Lung (tissue), 16 donors: ENCODE data around the gene C15orf40. TPM values are rescaled to one million over a fixed set of nuclear protein-coding genes. Genes with fewer than 3 reads are reported as not detected.

Experiments used
- ATAC-seq: fragments of 200-7000 bp; cut with Tn5 transposase; one replicate; pipeline ENCODE4 v1.9.1; 2020; ENCODE audit warnings: moderate number of reproducible peaks; ENCODE audit not compliant: insufficient read depth, low FRiP score
- DNase-seq, 3 donors: peaks; one replicate each; pipeline ENCODE4 v3.0.0-alpha.2; 2013 to 2017
- H3K27ac ChIP-seq, 2 donors: one replicate each; pipeline ENCODE4 v1.5.1; 2013; ENCODE audit warnings: mild to moderate bottlenecking in 2 of 2, moderate library complexity in 2 of 2, control low read depth in 1 of 2, inconsistent platforms in 1 of 2, low read depth in 1 of 2, low read length in 1 of 2
- H3K27me3 ChIP-seq, 3 donors: one replicate each; pipeline ENCODE4 v1.5.1; 2013; ENCODE audit warnings: low read length in 2 of 3; ENCODE audit not compliant: control insufficient read depth in 3 of 3, insufficient read depth in 3 of 3
- H3K36me3 ChIP-seq, 4 donors: one replicate each; pipeline ENCODE4 v1.5.1; 2013; ENCODE audit warnings: low read length in 4 of 4, mild to moderate bottlenecking in 1 of 4, moderate library complexity in 1 of 4; ENCODE audit not compliant: control insufficient read depth in 4 of 4, insufficient read depth in 4 of 4
- H3K4me1 ChIP-seq, 5 donors: one replicate each; pipeline ENCODE4 v1.5.1; 2013; ENCODE audit warnings: low read length in 5 of 5, mild to moderate bottlenecking in 2 of 5, moderate library complexity in 1 of 5; ENCODE audit not compliant: control insufficient read depth in 5 of 5, insufficient read depth in 5 of 5
- H3K4me3 ChIP-seq: one replicate; pipeline ENCODE4 v1.5.1; 2013; ENCODE audit warnings: mild to moderate bottlenecking, control low read depth, moderate library complexity
- H3K9ac ChIP-seq, 2 donors: one replicate each; pipeline ENCODE4 v1.5.1; 2013; ENCODE audit warnings: low read length in 2 of 2, control low read depth in 1 of 2; ENCODE audit not compliant: insufficient read depth in 1 of 2
- H3K9me3 ChIP-seq, 4 donors: one replicate each; pipeline ENCODE4 v1.5.1; 2013; ENCODE audit warnings: low read length in 3 of 4, mild to moderate bottlenecking in 1 of 4, moderate library complexity in 1 of 4; ENCODE audit not compliant: control insufficient read depth in 4 of 4, insufficient read depth in 3 of 4
- CTCF ChIP-seq: IDR thresholded peaks from 2 replicates; pipeline ENCODE4 v1.5.1; 2012; ENCODE audit warnings: mild to moderate bottlenecking; ENCODE audit errors: control extremely low read depth, extremely low read depth
- WGBS, 2 donors: extraction: QIAGEN DNeasy Blood & Tissue Kit; methylation state at CpG; one replicate each; pipeline ENCODE4 v1.1.7; 2013; 5-methylcytosine and 5-hydroxymethylcytosine counted together
- long read RNA-seq, 5 donors: transcript quantifications; one replicate each; lab custom pipeline, GENCODE V29; 2026
- polyA plus RNA-seq, 2 donors: library from polyadenylated mRNA; stranded (reverse); fragments of 200-250 nt; gene quantifications; one replicate each; pipeline ENCODE4 v1.2.1, GENCODE V29; 2013
- total RNA-seq, 2 donors: library from RNA; depleted of rRNA in 1 of 2; stranded (reverse); fragments of >200 nt in 1 of 2; gene quantifications; one replicate each; pipeline ENCODE4 v1.2.1, GENCODE V29; 2014 to 2021
- donor health status: control.
- donor health status: control.
- donor health status: Bipolar disorder and iron deficiency.
- donor health status: healthy.
- donor health status: DM: yes; HTN: yes; CAD: no.

The C15orf40 gene
- total RNA-seq (10 to 100 TPM; 20.5 to 23.0 TPM), polyA plus RNA-seq (10 to 100 TPM; 16.7 to 26.1 TPM)
- long read RNA-seq, donor 1, full-length matches to known transcripts = 7 of 13 reads
- long read RNA-seq, donor 1, partial matches to known transcripts = 6 of 13 reads
- long read RNA-seq, donor 1, other reads (novel, unspliced or antisense) = 0 of 13 reads
- long read RNA-seq, donor 2, full-length matches to known transcripts = 4 of 4 reads
- long read RNA-seq, donor 2, partial matches to known transcripts = 0 of 4 reads
- long read RNA-seq, donor 2, other reads (novel, unspliced or antisense) = 0 of 4 reads
- long read RNA-seq, donor 3, full-length matches to known transcripts = 6 of 6 reads
- long read RNA-seq, donor 3, partial matches to known transcripts = 0 of 6 reads
- long read RNA-seq, donor 3, other reads (novel, unspliced or antisense) = 0 of 6 reads
- long read RNA-seq, donor 4, full-length matches to known transcripts = 4 of 10 reads
- long read RNA-seq, donor 4, partial matches to known transcripts = 6 of 10 reads
- long read RNA-seq, donor 4, other reads (novel, unspliced or antisense) = 0 of 10 reads
- long read RNA-seq, donor 5, full-length matches to known transcripts = 15 of 15 reads
- long read RNA-seq, donor 5, partial matches to known transcripts = 0 of 15 reads
- long read RNA-seq, donor 5, other reads (novel, unspliced or antisense) = 0 of 15 reads

- peaks cover 0 to 26% (median 8%) of the 10 kb centered on the region in 5 donors for H3K4me1 ChIP-seq
- peak within 1 kb of the TSS; percentile 58 to 83 for H3K27ac ChIP-seq
- no peaks in the 10 kb centered on the region for H3K9me3 ChIP-seq
- ATAC-seq = peak; percentile 99
- H3K27me3 ChIP-seq = no peaks in the 10 kb centered on the region
- TF ChIP-seq CTCF = peak; percentile 85
- H3K9ac ChIP-seq = peak within 1 kb of the TSS in 1 of 2 donors; percentile 61
- peak within 1 kb of the TSS; percentile 100 for H3K4me3 ChIP-seq
- peaks cover 5 to 15% (median 10%) of the 10 kb centered on the region in 4 donors for H3K36me3 ChIP-seq
- WGBS, 2 donors = 0 to 2% methylated on average over 59 to 64 of the region's 64 CpGs
- peak; percentile 91 to 95 (median 93) for DNase-seq
These were observed at the start of gene C15orf40 for GRCh38 chr15:83011271-83012075. TSS of gene C15orf40 (minus strand) at chr15:83011639. CDS start at chr15:83011607, 32 bp downstream.

- DNase-seq = peak; percentile 56 to 84 (median 80)
- no peak for TF ChIP-seq CTCF
- Histone ChIP-seq H3K4me1 (peaks cover 0 to 34% (median 18%) of the 10 kb centered on the region in 5 donors), H3K4me3 (no peak overlapping the region), H3K9me3 (no peaks in the 10 kb centered on the region), H3K27ac (peak overlapping the region in 1 of 2 donors; percentile 7), H3K36me3 (peaks cover 0 to 15% (median 12%) of the 10 kb centered on the region in 4 donors), H3K27me3 (no peaks in the 10 kb centered on the region), H3K9ac (no peak overlapping the region)
- ATAC-seq = no peak
- WGBS, 2 donors = 79 to 87% methylated on average over 7 of the region's 7 CpGs
These were observed 46.4 kb upstream of the C15orf40 start for GRCh38 chr15:83057696-83058376.

- peak overlapping the region in 1 of 2 donors; percentile 55 for H3K9ac ChIP-seq
- 90 to 96% methylated on average over 1 of the region's 1 CpG for WGBS, 2 donors
- H3K27me3 ChIP-seq = no peaks in the 10 kb centered on the region
- DNase-seq = no peak
- peaks cover 0 to 26% (median 14%) of the 10 kb centered on the region in 5 donors for H3K4me1 ChIP-seq
- H3K36me3 ChIP-seq = peaks cover 0 to 15% (median 12%) of the 10 kb centered on the region in 4 donors
- no peak overlapping the region for H3K27ac ChIP-seq
- H3K9me3 ChIP-seq = no peaks in the 10 kb centered on the region
- no peak overlapping the region for H3K4me3 ChIP-seq
- no peak for ATAC-seq
- no peak for TF ChIP-seq CTCF
These were observed 45.6 kb upstream of the C15orf40 start for GRCh38 chr15:83057002-83057401.
